GM12872 (cell line): ENCODE data around the gene GLRA3.

Experiments used
- CTCF ChIP-seq: IDR thresholded peaks from 3 replicates; pipeline ENCODE4 v1.5.1; 2011; ENCODE audit warnings: low read depth, mild to moderate bottlenecking, low read length, moderate library complexity; ENCODE audit not compliant: insufficient read depth

The GLRA3 gene

GRCh38 chr4:174828845-174829701 is at the start of gene GLRA3:
Gene GLRA3 (minus strand): TSS chr4:174829247. CDS start chr4:174828811, 436 bp downstream.
- no peak for TF ChIP-seq CTCF

GRCh38 chr4:174874898-174875297 is 45.9 kb upstream of the GLRA3 start:
- no peak for TF ChIP-seq CTCF

- TF ChIP-seq CTCF, result peak; percentile 26; the same call in 1 of the 3 replicates
These were observed 44.9 kb upstream of the GLRA3 start for GRCh38 chr4:174873931-174874330.

- no peak for TF ChIP-seq CTCF
These were observed 42.4 kb upstream of the GLRA3 start for GRCh38 chr4:174871407-174871806.

GRCh38 chr4:174870311-174870710 is 41.3 kb upstream of the GLRA3 start:
- TF ChIP-seq CTCF, result no peak

- TF ChIP-seq CTCF, result no peak
These were observed 40.3 kb upstream of the GLRA3 start for GRCh38 chr4:174869339-174869738.

- no peak for TF ChIP-seq CTCF
These were observed 38.9 kb upstream of the GLRA3 start for GRCh38 chr4:174867903-174868302.
